Muscle layer of colon (tissue), 2 donors: Measurements from ENCODE around the gene ZNF280B.

Experiments used
- H3K27ac ChIP-seq: one replicate; pipeline ENCODE4 v1.7.0; 2013; ENCODE audit warnings: low read depth, mild to moderate bottlenecking, low read length, moderate library complexity
- H3K27me3 ChIP-seq, 2 donors: one replicate each; pipeline ENCODE4 v1.7.0; 2013; ENCODE audit warnings: low read length in 2 of 2, mild to moderate bottlenecking in 2 of 2; ENCODE audit not compliant: insufficient read depth in 2 of 2, control insufficient read depth in 1 of 2
- H3K36me3 ChIP-seq: one replicate; pipeline ENCODE4 v1.7.0; 2013; ENCODE audit warnings: mild to moderate bottlenecking, low read length; ENCODE audit not compliant: insufficient read depth
- H3K4me1 ChIP-seq: one replicate; pipeline ENCODE4 v1.7.0; 2013; ENCODE audit warnings: mild to moderate bottlenecking, low read length; ENCODE audit not compliant: insufficient read depth
- H3K4me3 ChIP-seq, 2 donors: one replicate each; pipeline ENCODE4 v1.7.0; 2013; ENCODE audit warnings: low read length in 2 of 2, low read depth in 1 of 2, mild to moderate bottlenecking in 1 of 2, moderate library complexity in 1 of 2
- H3K9ac ChIP-seq: one replicate; pipeline ENCODE4 v1.7.0; 2013; ENCODE audit warnings: low read length
- H3K9me3 ChIP-seq: one replicate; pipeline ENCODE4 v1.7.0; 2013; ENCODE audit warnings: mild to moderate bottlenecking, low read length
- donor health status: abdominal sarcoma.
- donor health status: Adenocarcinoma of cecum.

ZNF280B gene

DNA sequence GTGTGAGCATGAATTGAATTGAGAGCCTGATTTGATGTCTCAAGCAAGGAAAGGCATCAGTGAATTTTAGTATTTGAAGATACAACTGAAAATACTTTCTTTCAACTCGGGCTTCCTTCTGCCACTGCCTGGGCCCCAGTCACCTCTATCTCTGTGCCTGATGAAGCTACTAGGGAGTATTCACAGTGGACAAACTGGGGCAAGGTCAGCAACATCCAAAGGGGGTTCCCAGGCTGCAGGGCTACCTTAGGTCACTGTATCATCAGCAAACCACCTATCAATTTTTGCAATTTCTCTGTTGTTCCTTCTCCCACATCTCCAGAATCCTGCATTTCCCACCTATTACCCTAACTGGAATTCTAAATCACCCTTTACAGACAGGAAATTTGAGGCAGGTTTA, 40.4 kb upstream of the ZNF280B start:
- Histone ChIP-seq H3K9ac (no peak overlapping the region), H3K9me3 (no peaks in the 10 kb centered on the region), H3K27me3 (no peaks in the 10 kb centered on the region), H3K36me3 (no peaks in the 10 kb centered on the region), H3K27ac (no peak overlapping the region), H3K4me3 (no peak overlapping the region), H3K4me1 (no peaks in the 10 kb centered on the region)

DNA sequence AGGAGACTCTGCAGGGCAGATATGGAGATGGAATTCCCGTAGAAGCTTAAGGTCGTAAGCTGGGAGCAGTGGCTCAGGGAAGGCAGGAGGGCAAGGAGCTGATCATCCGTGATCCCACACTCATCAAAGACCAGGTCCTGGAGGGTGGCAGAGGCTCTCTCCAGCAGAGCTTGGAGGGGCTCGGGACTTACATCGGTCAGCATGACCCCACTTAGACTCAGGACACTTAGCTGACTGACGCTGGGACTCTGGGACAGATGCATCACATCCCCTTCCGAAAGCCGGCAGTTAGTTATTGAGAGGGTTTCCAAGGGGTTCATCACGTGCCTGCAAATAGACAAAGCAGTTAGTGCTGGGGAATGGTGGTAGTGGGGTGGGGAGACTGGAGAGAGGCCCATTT, 39.8 kb upstream of the ZNF280B start:
- Histone ChIP-seq H3K36me3 (no peaks in the 10 kb centered on the region), H3K27me3 (no peaks in the 10 kb centered on the region), H3K9ac (no peak overlapping the region), H3K9me3 (no peaks in the 10 kb centered on the region), H3K27ac (no peak overlapping the region), H3K4me1 (no peaks in the 10 kb centered on the region), H3K4me3 (no peak overlapping the region)

GRCh38 chr22:22547692-22548300, 39.3 kb upstream of the ZNF280B start:
- no peak overlapping the region for H3K9ac ChIP-seq
- no peaks in the 10 kb centered on the region for H3K36me3 ChIP-seq
- H3K9me3 ChIP-seq: no peaks in the 10 kb centered on the region
- no peak overlapping the region for H3K27ac ChIP-seq
- H3K4me1 ChIP-seq: no peaks in the 10 kb centered on the region
- no peaks in the 10 kb centered on the region for H3K27me3 ChIP-seq
- no peak overlapping the region for H3K4me3 ChIP-seq

- H3K9ac ChIP-seq: no peak overlapping the region
- no peaks in the 10 kb centered on the region for H3K9me3 ChIP-seq
- H3K4me1 ChIP-seq: no peaks in the 10 kb centered on the region
- H3K4me3 ChIP-seq: no peak overlapping the region
- no peaks in the 10 kb centered on the region for H3K36me3 ChIP-seq
- no peak overlapping the region for H3K27ac ChIP-seq
- H3K27me3 ChIP-seq: no peaks in the 10 kb centered on the region
Measured at GRCh38 chr22:22547226-22547625, 38.7 kb upstream of the ZNF280B start.

- H3K9ac ChIP-seq: no peak overlapping the region
- H3K4me1 ChIP-seq: no peaks in the 10 kb centered on the region
- H3K9me3 ChIP-seq: no peaks in the 10 kb centered on the region
- H3K36me3 ChIP-seq: no peaks in the 10 kb centered on the region
- no peak overlapping the region for H3K4me3 ChIP-seq
- H3K27me3 ChIP-seq: no peaks in the 10 kb centered on the region
- no peak overlapping the region for H3K27ac ChIP-seq
Measured at GRCh38 chr22:22546490-22546889, 37.9 kb upstream of the ZNF280B start.

DNA sequence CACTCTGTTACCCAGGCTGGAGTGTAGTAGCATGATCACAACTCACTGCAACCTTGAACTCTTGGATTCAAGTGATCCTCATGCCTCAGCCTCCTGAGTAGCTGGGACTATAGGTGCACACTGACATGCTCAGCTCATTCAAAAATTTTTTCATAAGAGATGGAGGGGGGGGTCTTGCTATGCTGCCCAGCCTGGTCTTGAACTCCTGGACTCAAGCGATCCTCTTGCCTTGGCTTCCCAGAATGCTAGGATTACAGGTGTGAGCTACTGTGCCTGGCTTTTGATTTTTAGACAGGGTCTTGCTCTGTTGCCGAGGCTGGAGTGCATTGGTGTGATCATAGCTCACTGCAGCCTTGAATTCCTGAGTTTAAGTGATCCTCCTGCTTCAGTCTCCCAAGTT, 36.5 kb upstream of the ZNF280B start:
- H3K27me3 ChIP-seq: no peaks in the 10 kb centered on the region
- no peak overlapping the region for H3K27ac ChIP-seq
- no peaks in the 10 kb centered on the region for H3K9me3 ChIP-seq
- H3K9ac ChIP-seq: no peak overlapping the region
- no peaks in the 10 kb centered on the region for H3K4me1 ChIP-seq
- no peak overlapping the region for H3K4me3 ChIP-seq
- no peaks in the 10 kb centered on the region for H3K36me3 ChIP-seq

GRCh38 chr22:22538226-22538989, 29.9 kb upstream of the ZNF280B start:
- Histone ChIP-seq H3K4me1 (no peaks in the 10 kb centered on the region), H3K9ac (no peak overlapping the region), H3K4me3 (no peak overlapping the region), H3K36me3 (no peaks in the 10 kb centered on the region), H3K27ac (no peak overlapping the region), H3K27me3 (no peaks in the 10 kb centered on the region), H3K9me3 (no peaks in the 10 kb centered on the region)

DNA sequence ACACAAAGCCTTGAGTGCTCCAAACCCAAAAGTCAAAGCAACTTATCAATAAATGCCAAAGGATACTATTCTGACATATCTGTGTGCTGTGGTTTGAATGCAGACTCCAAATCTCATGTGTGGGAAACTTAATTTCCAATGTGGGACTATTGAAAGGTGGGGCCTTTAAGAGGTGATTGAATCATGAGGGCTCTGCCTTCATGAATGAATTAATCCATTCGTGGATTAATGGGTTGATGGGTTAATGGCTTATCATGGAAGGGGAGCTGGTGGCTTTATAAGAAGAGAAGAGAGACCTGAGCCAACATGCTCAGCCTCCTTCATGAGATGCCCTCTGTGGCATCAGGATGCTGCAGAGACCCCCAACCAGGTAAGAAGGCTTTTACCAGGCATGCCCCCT, 28.4 kb upstream of the ZNF280B start:
- Histone ChIP-seq H3K9ac (no peak overlapping the region), H3K27ac (no peak overlapping the region), H3K4me3 (no peak overlapping the region), H3K4me1 (no peaks in the 10 kb centered on the region), H3K9me3 (no peaks in the 10 kb centered on the region), H3K36me3 (no peaks in the 10 kb centered on the region), H3K27me3 (no peaks in the 10 kb centered on the region)

DNA sequence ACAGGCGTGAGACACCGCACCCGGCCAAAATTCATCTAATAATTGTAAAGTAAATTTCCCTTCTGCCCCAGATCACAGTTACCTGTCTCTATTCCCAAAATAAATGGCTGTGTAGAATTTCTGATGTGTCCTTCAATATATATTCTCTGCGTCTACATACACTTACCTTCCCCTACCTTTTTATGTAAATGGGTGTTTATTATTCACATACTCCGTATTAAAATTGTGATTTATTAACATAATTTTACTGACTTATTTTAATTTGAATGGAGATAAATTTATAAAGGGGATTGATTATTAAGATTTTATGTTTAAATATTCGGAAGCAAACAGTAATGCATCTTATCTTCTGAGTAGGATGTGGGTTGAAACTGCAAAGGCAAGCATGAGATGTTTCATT, 28.0 kb upstream of the ZNF280B start:
- no peak overlapping the region for H3K4me3 ChIP-seq
- no peaks in the 10 kb centered on the region for H3K4me1 ChIP-seq
- H3K9ac ChIP-seq: no peak overlapping the region
- H3K36me3 ChIP-seq: no peaks in the 10 kb centered on the region
- H3K9me3 ChIP-seq: no peaks in the 10 kb centered on the region
- H3K27me3 ChIP-seq: no peaks in the 10 kb centered on the region
- H3K27ac ChIP-seq: no peak overlapping the region

DNA sequence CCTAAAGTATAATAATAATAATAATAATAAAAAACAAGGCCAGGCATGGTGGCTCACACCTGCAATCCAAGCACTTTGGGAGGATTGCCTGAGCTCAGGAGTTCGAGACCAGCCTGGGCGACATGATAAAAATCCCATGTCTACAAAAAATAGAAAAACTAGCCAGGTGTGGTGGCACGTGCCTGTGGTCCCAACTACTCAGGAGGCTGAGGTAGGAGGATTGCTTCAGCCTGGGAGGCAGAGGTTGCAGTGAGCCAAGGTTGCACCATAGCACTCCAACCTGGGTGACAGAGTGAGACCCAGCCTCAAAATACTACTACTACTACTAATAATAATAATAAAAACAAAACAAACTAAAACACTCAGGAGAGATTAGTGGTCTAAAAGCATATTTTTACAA, 27.1 kb upstream of the ZNF280B start:
- H3K9me3 ChIP-seq: no peaks in the 10 kb centered on the region
- H3K4me3 ChIP-seq: no peak overlapping the region
- no peak overlapping the region for H3K27ac ChIP-seq
- no peak overlapping the region for H3K9ac ChIP-seq
- H3K36me3 ChIP-seq: no peaks in the 10 kb centered on the region
- no peaks in the 10 kb centered on the region for H3K4me1 ChIP-seq
- H3K27me3 ChIP-seq: no peaks in the 10 kb centered on the region

DNA sequence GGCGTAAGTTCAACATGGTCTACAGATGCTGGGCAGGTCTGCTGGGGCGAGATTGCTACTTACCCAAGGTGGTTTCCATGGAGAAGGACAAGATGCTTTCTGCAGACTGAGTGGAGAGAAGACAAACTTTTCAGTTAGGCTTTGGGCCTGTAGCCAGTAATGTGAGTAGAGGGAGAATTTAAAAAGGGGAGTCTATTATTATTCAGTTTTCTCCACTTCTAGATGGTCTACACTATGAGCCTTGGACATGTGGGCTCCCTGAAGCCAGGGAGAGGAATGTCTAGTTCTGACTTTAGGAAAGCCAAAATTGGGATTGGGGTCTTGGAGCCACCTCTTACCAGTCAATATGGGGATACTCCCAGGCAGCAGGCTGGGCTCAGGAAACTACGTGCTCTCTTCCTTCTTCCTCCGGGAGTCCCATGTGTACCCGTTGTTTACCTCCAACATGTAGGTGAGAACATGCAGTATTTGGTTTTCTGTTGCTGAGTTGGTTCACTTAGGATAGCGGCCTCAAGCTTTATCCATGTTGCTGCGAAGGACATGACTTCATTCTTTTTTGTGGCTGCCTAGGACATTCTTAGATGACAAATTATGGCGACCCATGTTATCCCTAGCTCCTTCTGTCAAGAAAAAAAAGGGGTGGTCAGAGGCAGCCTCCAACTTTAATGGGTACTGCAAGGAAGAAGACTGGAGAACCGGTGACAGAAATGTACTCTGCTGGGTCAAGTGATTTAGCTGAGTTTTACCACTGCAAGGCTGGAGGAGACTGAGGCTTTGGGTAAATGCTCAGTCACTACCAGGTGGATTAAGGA, 26.3 kb upstream of the ZNF280B start:
- Histone ChIP-seq H3K9ac (no peak overlapping the region), H3K4me1 (no peaks in the 10 kb centered on the region), H3K4me3 (no peak overlapping the region), H3K9me3 (no peaks in the 10 kb centered on the region), H3K27me3 (no peaks in the 10 kb centered on the region), H3K36me3 (no peaks in the 10 kb centered on the region), H3K27ac (no peak overlapping the region)
